K562 (cell line): ENCODE data around the gene IP6K3. TPM values are rescaled to one million over a fixed set of nuclear protein-coding genes. Genes with fewer than 3 reads are reported as not detected.

Source experiments
- ATAC-seq: fragments of 200-7000 bp; cut with Tn5 transposase; 3 replicates; pipeline ENCODE4 v1.9.1; 2020; ENCODE audit warnings: moderate library complexity
- BruUV-seq: library from RNA; stranded (reverse); fragments of 400-500 nt; replicated peaks from 2 replicates; lab custom pipeline; 2021; lab: Mats Ljungman, UMichigan
- CTCF ChIA-PET: fragments of 300-600 bp; formaldehyde crosslinking; extraction: SDS; loops from one replicate; lab custom pipeline; 2021; ENCODE audit warnings: low intra/inter-chr PET ratio; lab: Yijun Ruan, JAX
- POLR2A ChIA-PET: fragments of 300-600, 350-650 bp; sonication (Branson Sonifier 250); formaldehyde crosslinking; extraction: SDS; loops from one replicate; lab custom pipeline; 2021; ENCODE audit warnings: antibody characterized with exemption, inconsistent platforms; lab: Yijun Ruan, JAX
- DNase-seq, 4 experiments: peaks; one replicate each; pipeline versions ENCODE4 v3.0.0 to v3.0.0-alpha.2; 2011 to 2018; ENCODE audit warnings: low spot score in 3 of 4, mixed read lengths in 3 of 4; ENCODE audit errors: extremely low read depth in 1 of 4
- FAIRE-seq: peaks from 2 replicates; lab custom pipeline; 2011; peaks lifted over from hg19 to GRCh38; lab: Jason Lieb, UNC
- H2AFZ ChIP-seq: 2 replicates; pipeline ENCODE4 v1.6.0; 2011; ENCODE audit warnings: low read depth, low read length, control low read depth, inconsistent platforms
- H3K27ac ChIP-seq: fragments of 200-600 bp; 3 replicates; pipeline ENCODE4 v1.8.0; 2011; ENCODE audit warnings: low read depth, mild to moderate bottlenecking, control low read depth, inconsistent platforms, low read length, moderate library complexity, mixed read lengths; ENCODE audit errors: extremely low read depth
- H3K27me3 ChIP-seq, 2 experiments: fragments of 300-600 bp in 1 of 2; 2 replicates in 1 of 2; 3 replicates in 1 of 2; pipeline versions ENCODE4 v1.6.0 to v1.8.0; 2011; ENCODE audit warnings: inconsistent platforms in 2 of 2, low read length in 2 of 2, mild to moderate bottlenecking in 1 of 2, mixed read lengths in 1 of 2, moderate library complexity in 1 of 2; ENCODE audit not compliant: control insufficient read depth in 2 of 2, insufficient read depth in 2 of 2
- H3K36me3 ChIP-seq: fragments of 300-600 bp; 3 replicates; pipeline ENCODE4 v1.8.0; 2011; ENCODE audit warnings: mild to moderate bottlenecking, low read length, inconsistent platforms; ENCODE audit not compliant: control insufficient read depth, insufficient read depth
- H3K4me1 ChIP-seq, 2 experiments: fragments of 200-600 bp in 1 of 2; replicated peaks in 1 of 2; 2 replicates in 1 of 2; 3 replicates in 1 of 2; pipeline versions ENCODE4 v1.5.1 to v1.8.0; 2011; ENCODE audit warnings: inconsistent platforms in 2 of 2, low read length in 2 of 2, mild to moderate bottlenecking in 1 of 2, mixed read lengths in 1 of 2, moderate library complexity in 1 of 2; ENCODE audit not compliant: control insufficient read depth in 2 of 2, insufficient read depth in 2 of 2
- H3K4me2 ChIP-seq: 2 replicates; pipeline ENCODE4 v1.6.1; 2011; ENCODE audit warnings: low read length, control low read depth, inconsistent platforms, mixed read lengths; ENCODE audit not compliant: insufficient read depth
- H3K4me3 ChIP-seq: fragments of 200-600 bp; sonication (generic), shearing (Covaris generic); 2 replicates; pipeline ENCODE4 v1.5.1; 2016; ENCODE audit warnings: control low read depth, inconsistent platforms
- H3K79me2 ChIP-seq: fragments of 200-600 bp; 3 replicates; pipeline ENCODE4 v1.8.0; 2011; ENCODE audit warnings: low read length, inconsistent platforms; ENCODE audit not compliant: control insufficient read depth, insufficient read depth
- H3K9ac ChIP-seq, 2 experiments: 2 replicates each; pipeline versions ENCODE4 v1.6.0 to v1.6.1; 2011; ENCODE audit warnings: low read depth in 2 of 2, low read length in 2 of 2, control low read depth in 1 of 2, inconsistent platforms in 1 of 2, mild to moderate bottlenecking in 1 of 2, mixed read lengths in 1 of 2; ENCODE audit not compliant: insufficient read depth in 1 of 2
- H3K9me1 ChIP-seq: one replicate; pipeline ENCODE4 v1.6.0; 2011; ENCODE audit warnings: inconsistent platforms, mild to moderate bottlenecking, low read length, moderate library complexity; ENCODE audit not compliant: control insufficient read depth, insufficient read depth
- H3K9me3 ChIP-seq: replicated peaks from 2 replicates; pipeline ENCODE4 v1.5.1; 2011; ENCODE audit warnings: low read depth, low read length, inconsistent platforms; ENCODE audit not compliant: control insufficient read depth, insufficient read depth
- H4K20me1 ChIP-seq: replicated peaks from 2 replicates; pipeline ENCODE4 v1.6.1; 2011; ENCODE audit warnings: low read length, inconsistent platforms, mixed read lengths; ENCODE audit not compliant: control insufficient read depth, insufficient read depth
- ILK ChIP-seq: fragments of 450-650 bp; IDR thresholded peaks from 2 replicates; pipeline ENCODE4 v1.6.1; 2016; ENCODE audit warnings: missing genetic modification characterization, low read depth, mild to moderate bottlenecking, missing compliant biosample characterization, moderate library complexity, borderline replicate concordance
- KHSRP ChIP-seq: fragments of 450-650 bp; IDR thresholded peaks from 2 replicates; pipeline ENCODE4 v1.6.1; 2017
- MCM2 ChIP-seq: fragments of 450-650 bp; IDR thresholded peaks from 2 replicates; pipeline ENCODE4 v1.6.1; 2017; ENCODE audit warnings: low read depth, mild to moderate bottlenecking
- MEF2A ChIP-seq: IDR thresholded peaks from 2 replicates; pipeline ENCODE4 v1.6.1; 2011; ENCODE audit warnings: low read depth, mild to moderate bottlenecking, low read length, moderate library complexity; ENCODE audit not compliant: control insufficient read depth
- NCOA1 ChIP-seq: fragments of 450-650 bp; IDR thresholded peaks from 2 replicates; pipeline ENCODE4 v1.6.1; 2016; ENCODE audit warnings: low read depth
- RBM14 ChIP-seq: fragments of 200-400 bp; formaldehyde crosslinking; IDR thresholded peaks from 2 replicates; pipeline ENCODE4 v1.6.1; 2018; ENCODE audit warnings: low read depth, mild to moderate bottlenecking, low read length, moderate library complexity, borderline replicate concordance; ENCODE audit not compliant: insufficient read depth
- SRF ChIP-seq, 2 experiments: fragments of 250-450, 450-650 bp in 1 of 2; sonication (Bioruptor Pico) in 1 of 2; sonication (generic) in 1 of 2; formaldehyde crosslinking; IDR thresholded peaks; 2 replicates each; pipeline versions ENCODE4 v1.5.0 to v1.5.1; 2020 to 2022; ENCODE audit warnings: mild to moderate bottlenecking in 1 of 2, missing genetic modification reagents in 1 of 2
- U2AF1 ChIP-seq: fragments of 200-400 bp; formaldehyde crosslinking; optimal IDR thresholded peaks from 2 replicates; pipeline ENCODE3; 2017; ENCODE audit warnings: mild to moderate bottlenecking, low read depth, low read length, moderate library complexity
- XRCC4 ChIP-seq: IDR thresholded peaks from one replicate; pipeline ENCODE4 v1.6.1; 2011; ENCODE audit not compliant: insufficient read depth, insufficient read length; ENCODE audit errors: extremely low read depth
- ZBTB1 ChIP-seq: sonication (generic); formaldehyde crosslinking; IDR thresholded peaks from 2 replicates; pipeline ENCODE4 v1.8.1; 2023; ENCODE audit warnings: missing genetic modification reagents, low read depth, mild to moderate bottlenecking, borderline replicate concordance
- WGBS: fragments of 100-300 bp; shearing (Covaris generic); methylation state at CpG from one replicate; pipeline ENCODE4 v1.1.6; 2016; ENCODE audit warnings: low coverage, mixed read lengths; ENCODE audit not compliant: insufficient coverage; ENCODE audit errors: missing lambda C conversion rate; 5-methylcytosine and 5-hydroxymethylcytosine counted together
- in situ Hi-C: fragments of 300-500 bp; cut with MboI; formaldehyde crosslinking; loops from 4 replicates; pipeline ENCODE4 v1.15.0; 2018; ENCODE audit warnings: inconsistent platforms, mixed read lengths
- intact Hi-C: fragments of 100-400 bp; cut with micrococcal nuclease; formaldehyde crosslinking; loops from 2 replicates; pipeline ENCODE4 v1.14.2; 2022
- polyA plus RNA-seq, 8 experiments: library from polyadenylated mRNA; depleted of rRNA in 4 of 8; stranded (reverse) in 5 of 8; unstranded in 3 of 8; fragments of >200 nt; fragmentation: Nextera tagmentation in 2 of 8; fragmentation: Illumina TruSeq in 1 of 8; extraction: Ambion mirVana in 2 of 8; extraction: Trizol in 1 of 8; gene quantifications; 2 replicates each; pipeline versions ENCODE4 v1.2.1 to v1.2.3, GENCODE V29; 2011 to 2014; ENCODE audit warnings: inconsistent platforms in 1 of 8, missing spikeins in 1 of 8
- total RNA-seq, 7 experiments: library from RNA; depleted of rRNA in 6 of 7; stranded (reverse); fragments of >200 nt in 6 of 7; fragmentation: Illumina TruSeq in 2 of 7; extraction: Trizol in 2 of 7; gene quantifications; 2 replicates each; pipeline versions ENCODE4 v1.2.1 to v1.2.3, GENCODE V29; 2011 to 2021; ENCODE audit warnings: low replicate concordance in 1 of 7

Gene IP6K3
- total and polyA plus RNA-seq, 9 of the 15 experiments (the other 6 are each of a cell fraction or from before 2014, with no cell fraction given): not detected

- no peak for FAIRE-seq
- in situ Hi-C loops (no loop called here), intact Hi-C loops (no loop called here)
- DNase-seq: no peak
- TF ChIP-seq ZBTB1 (CRISPR knock-in tag) (no peak), ILK (tag) (no peak), SRF (CRISPR knock-in tag; IDR thresholded peaks at IDR 0.05) (no peak), U2AF1 (no peak), MEF2A (no peak), XRCC4 (no peak), RBM14 (no peak), NCOA1 (no peak), MCM2 (no peak), KHSRP (no peak)
- Histone ChIP-seq H3K9ac (peak overlapping the region in 1 of 2 experiments; percentile 31; a peak in 2 of 4 replicates), H3K4me1 (peaks cover 7 to 8% of the 10 kb centered on the region in 2 experiments; a peak in 1 of 5 replicates), H3K36me3 (no peaks in the 10 kb centered on the region), H3K27me3 (peaks cover 26 to 64% of the 10 kb centered on the region in 2 experiments; a peak in 4 of 5 replicates), H3K27ac (no peak overlapping the region), H3K9me3 (no peaks in the 10 kb centered on the region), H2AFZ (no peak overlapping the region), H3K9me1 (no peaks in the 10 kb centered on the region), H3K79me2 (no peaks in the 10 kb centered on the region), H4K20me1 (no peaks in the 10 kb centered on the region; the same call in 1 of the 2 replicates), H3K4me3 (no peak overlapping the region), H3K4me2 (no peak overlapping the region)
- BruUV-seq: no TSS peak
- ChIA-PET CTCF (no interaction called here), POLR2A (no interaction called here)
- ATAC-seq: no peak
- WGBS: 25% methylated on average over 5 of the region's 5 CpGs
Measured at GRCh38 chr6:33738879-33739278, 7.8 kb downstream of the IP6K3 start.
